GM21737 (cell line): ENCODE data around the gene EPHX1.
"Not testable (repeated sequence)": the region's sequence is repeated elsewhere in the genome, so short reads cannot be mapped to it uniquely, and the experiment has no call there.

Source experiments
- ATAC-seq: cut with Tn5 transposase; IDR thresholded peaks from one replicate; pipeline ENCODE4 v1.9.1; 2021; ENCODE audit warnings: mild to moderate bottlenecking, moderate library complexity; ENCODE audit not compliant: unreplicated experiment

EPHX1 gene

DNA sequence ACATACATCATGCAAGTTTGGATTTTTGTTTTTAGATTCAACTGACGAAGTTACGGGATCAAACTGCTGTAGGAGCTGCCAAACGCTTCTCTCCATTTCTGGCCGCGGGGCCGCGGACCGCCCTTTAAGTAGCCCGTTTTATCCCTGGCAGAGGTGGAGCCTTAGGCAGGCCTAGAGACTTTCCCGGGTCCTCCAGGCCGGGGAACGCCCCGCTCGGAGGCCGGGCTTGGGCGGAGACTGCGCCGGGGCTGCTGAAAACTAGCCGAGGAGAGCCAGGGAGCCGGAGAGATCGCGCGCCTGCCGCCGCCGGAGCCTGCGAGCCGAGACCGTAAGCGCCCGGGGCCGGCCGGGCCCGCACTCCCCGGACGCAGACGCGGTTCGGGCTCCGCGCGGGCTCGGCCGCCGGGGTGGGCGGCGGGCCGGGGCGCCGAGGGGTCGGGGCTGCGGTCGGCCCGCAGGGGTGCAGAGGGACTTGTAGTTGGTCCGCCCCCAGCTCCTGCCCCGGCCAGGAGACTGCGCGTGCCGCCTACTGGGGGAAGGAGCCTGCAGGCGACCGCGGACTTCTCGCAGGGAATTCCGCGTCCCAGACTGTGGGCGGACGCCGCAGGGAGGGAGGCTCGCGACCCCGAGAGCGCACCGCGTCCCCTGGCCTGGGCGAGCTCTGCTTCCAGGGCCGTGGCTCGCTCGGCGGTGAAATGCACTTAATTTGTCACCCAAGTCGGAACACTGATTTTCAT lies at the start of gene EPHX1:
TSS of gene EPHX1 (plus strand) at position 283 of the 737 bp plus-strand sequence. CDS start 18,606 bp downstream, outside the sequence.
- peak; percentile 95 for ATAC-seq

- no peak for ATAC-seq
Measured at GRCh38 chr1:225760531-225760930, 49.4 kb upstream of the EPHX1 start.

DNA sequence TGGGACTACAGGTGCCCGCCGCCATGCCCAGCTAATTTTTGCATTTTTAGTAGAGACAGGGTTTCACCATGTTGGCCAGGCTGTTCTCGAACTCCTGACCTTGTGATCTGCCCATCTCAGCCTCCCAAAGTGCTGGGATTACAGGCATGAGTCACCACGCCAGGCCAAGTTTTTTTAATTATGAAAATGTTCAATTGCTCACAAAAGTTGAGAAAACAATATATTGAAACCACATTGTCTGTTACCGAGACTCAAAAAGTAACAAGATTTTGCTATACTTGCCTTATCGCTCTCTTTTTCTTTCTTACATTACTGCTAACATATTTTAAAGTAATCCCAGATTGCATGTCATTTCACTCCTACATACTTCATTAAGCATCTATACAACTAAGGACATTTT lies 48.5 kb upstream of the EPHX1 start:
- ATAC-seq, result not testable (repeated sequence)

- ATAC-seq, result no peak
Measured at GRCh38 chr1:225762002-225762441, 47.9 kb upstream of the EPHX1 start.

- no peak for ATAC-seq
Measured at GRCh38 chr1:225762444-225762843, 47.5 kb upstream of the EPHX1 start.

DNA sequence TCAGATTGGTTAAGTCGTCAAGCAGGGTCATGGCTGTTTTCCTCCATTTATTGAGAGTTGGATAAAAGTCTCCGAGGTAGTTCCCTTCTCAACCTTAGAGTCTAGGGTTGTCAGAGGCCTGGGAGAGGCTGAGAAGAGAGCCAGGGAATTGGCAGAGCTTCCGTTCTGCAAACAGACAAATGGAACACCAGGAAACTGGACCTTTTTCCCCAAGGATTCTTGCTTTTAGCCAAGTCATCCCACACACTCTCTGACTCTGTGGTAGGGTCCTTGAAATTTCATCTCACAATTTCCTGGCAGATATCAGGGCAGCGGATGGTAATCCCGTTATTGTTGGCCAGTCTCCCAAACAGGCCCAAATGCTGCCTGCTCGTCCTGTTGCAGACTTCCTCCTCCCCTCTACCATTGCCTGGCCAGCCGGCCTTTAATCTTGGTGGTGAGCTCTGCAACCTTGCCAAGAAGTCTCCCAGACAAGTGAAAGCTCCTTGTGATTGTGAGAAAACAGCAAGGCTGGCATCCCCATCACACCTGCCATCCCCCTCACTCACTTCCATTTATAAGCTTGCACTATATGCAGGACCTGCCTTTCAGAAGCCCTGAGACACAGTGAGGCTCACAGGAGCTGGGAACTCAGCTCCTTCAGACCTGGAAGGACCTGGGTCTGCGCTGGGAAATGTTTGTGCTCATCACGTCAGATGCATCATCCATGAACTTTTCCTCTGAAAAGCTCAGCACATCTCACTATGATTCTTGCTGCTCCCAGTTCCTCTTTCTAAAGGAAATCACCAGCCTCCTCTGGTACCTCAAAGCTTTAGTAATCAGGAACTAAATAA lies 46.0 kb upstream of the EPHX1 start:
- ATAC-seq, result no peak

- no peak for ATAC-seq
Measured at GRCh38 chr1:225765982-225766674, 43.8 kb upstream of the EPHX1 start.

DNA sequence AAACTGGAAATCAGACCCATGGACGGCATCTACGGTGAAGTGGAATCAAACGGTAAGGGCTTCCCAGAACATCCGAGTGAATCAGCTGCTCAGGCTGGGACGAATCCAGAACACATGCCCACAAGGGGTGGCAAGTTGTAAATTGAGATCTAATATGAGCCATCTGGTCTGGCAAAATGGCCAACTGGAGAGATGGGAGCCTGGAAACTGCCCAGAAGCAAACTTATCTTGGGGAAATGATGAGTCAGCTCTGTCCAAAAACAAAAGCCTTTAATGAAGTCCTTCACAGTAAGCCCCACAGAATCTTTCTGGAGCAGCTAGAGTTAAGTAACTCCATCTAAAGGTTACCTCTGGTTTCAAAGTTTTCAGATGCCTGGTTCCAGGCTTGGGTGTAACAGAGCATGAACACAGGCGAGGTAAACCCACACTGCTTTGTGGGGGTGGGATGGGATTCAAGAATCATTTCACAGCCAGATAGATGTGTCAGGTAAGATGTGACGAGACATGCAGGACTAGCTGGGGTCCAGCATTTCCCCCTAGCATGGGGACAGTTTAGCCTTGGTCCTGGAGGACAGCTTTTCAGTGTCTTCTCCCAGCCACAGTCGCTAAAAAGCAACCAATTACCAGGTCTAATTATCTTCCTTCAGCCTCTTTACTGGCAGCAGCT lies 42.8 kb upstream of the EPHX1 start:
- ATAC-seq, result no peak

- no peak for ATAC-seq
Measured at GRCh38 chr1:225767634-225768540, 42.0 kb upstream of the EPHX1 start.

GRCh38 chr1:225768662-225769426 lies 41.1 kb upstream of the EPHX1 start:
- ATAC-seq, result no peak

DNA sequence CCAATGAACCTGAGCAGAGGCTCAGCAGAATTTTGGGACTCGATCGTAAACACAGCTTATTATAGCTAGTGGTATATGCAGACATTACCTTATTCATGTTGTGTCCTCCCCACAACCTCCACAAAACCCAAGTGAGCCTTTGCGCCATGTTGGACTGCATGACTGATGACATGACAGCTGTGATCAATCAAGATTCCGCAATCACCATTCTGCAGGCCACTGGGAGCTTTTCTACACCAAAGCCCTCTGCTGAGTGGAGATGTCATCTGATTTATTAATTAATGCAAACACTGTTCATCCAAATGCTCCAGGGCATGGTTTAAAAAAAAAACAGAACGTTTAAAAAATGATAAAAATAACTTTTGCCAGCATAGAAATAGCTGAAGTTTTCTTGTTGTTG lies 40.2 kb upstream of the EPHX1 start:
- ATAC-seq, result no peak

GRCh38 chr1:225770561-225771248 lies 39.2 kb upstream of the EPHX1 start:
- ATAC-seq, result no peak

GRCh38 chr1:225771661-225772322 lies 38.1 kb upstream of the EPHX1 start:
- no peak for ATAC-seq

DNA sequence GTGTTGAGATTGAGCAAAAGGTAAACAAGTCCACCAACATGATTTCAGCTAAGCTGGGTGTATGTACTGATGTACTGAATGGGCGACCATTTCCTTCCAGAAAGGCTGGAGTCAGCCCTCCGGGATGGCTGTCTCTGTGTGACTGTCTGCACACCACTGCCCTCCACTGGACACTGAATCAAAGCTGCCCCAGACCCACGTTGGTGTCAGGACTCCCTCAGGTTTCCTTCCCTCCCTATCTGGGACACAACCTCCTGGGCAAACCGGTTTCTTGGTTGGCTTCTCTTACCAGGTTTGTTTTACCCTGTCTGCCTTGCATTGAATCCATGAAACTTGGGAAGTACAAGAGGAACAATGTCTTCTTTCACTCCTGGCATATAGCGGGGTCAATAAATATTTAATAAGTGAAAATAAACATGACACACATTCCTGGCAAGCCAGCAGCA lies 37.6 kb upstream of the EPHX1 start:
- ATAC-seq, result peak; percentile 56

GRCh38 chr1:225772848-225773247 lies 37.1 kb upstream of the EPHX1 start:
- ATAC-seq, result no peak

DNA sequence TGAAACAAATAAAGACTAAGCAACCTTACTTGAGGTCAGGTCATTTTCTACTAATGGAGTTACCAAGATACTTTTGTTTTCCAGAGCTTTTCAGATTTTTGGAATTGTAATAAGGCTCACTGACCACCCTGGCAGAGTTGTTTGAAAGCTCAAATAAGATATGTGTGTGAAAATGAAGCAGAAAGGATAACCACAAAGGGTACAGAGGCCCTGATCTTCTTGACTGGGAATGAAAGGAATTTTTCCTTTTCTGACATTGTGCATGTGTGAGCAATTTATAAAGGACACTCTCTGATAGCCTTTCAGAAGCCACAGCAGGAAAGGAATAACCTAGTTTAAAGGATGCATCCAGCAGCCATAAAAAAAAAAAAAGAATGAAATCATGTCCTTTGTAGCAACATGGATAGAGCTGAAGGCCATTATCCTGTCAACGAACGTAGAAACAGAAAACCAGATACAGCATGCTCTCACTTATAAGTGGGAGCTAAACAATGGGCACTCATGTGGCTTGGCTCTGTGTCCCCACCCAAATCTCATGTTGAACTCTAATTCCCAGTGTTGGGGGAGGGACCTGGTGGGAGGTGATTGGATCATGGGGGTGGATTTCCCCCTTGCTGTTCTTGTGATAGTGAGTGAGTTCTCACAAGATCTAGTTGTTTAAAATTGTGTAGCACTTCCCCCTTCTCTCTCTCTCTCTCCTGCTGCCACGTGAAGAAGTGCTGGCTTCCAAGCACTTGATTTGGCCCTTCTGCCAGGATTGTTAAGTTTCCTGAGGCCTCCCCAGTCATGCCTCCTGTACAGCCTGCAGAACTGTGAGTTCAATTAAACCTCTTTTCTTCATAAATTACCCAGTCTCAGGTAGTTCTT lies 35.4 kb upstream of the EPHX1 start:
- no peak for ATAC-seq

GRCh38 chr1:225776294-225776693 lies 33.6 kb upstream of the EPHX1 start:
- ATAC-seq, result no peak
